ENCODE data around the gene RAB38.

The RAB38 gene

GRCh38 chr11:88139865-88140264, 35.4 kb downstream of the RAB38 start:
- Histone ChIP-seq H3K27me3 (ENCODE audit: insufficient read depth, low read length) (no peaks in the 10 kb centered on the region), H3K9ac (ENCODE audit: low read depth, low read length) (no peak overlapping the region)
- WGBS = 0% methylated on average over 1 of the region's 1 CpG

DNA sequence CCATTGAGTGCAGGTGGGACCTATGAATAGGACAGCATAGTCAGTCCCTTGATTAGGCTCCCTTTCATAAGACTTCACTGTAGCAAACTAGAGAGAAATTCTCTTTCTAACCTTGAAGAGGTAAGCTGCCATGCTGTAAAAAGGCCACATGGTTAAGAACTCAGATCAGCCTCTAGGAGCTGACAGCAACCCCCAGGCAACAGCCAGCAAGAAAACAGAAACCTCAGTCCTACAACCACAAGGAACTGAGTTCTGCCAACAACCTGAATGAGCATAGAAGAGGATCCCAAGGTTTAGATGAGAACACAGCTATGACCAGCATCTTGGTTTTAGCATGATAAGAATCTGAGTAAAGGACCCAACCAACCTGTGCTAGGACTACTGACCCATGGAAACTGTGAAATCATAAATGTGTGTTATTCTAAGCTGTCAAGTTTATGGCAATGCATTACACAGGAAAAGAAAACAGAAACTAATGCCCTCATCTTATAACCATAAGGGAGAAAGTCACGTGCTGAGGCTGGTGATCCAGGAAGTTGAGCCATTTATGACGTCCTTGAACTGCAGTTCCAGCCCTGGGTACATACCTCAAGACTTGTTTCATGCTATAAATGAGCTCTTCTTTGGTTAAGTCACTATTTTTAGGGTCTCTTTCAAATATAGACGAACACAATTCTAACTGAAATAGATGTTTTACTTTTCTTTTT, 43.3 kb downstream of the RAB38 start:
- no peaks in the 10 kb centered on the region for H3K9me3 ChIP-seq (ENCODE audit: insufficient read depth, low read depth, low read length)
- H3K36me3 ChIP-seq (ENCODE audit: insufficient read depth, low read length) = no peaks in the 10 kb centered on the region
- no peak overlapping the region for H3K27ac ChIP-seq (ENCODE audit: low read depth, low read length)
- H3K27me3 ChIP-seq (ENCODE audit: insufficient read depth, low read length) = no peaks in the 10 kb centered on the region
- H3K4me1 ChIP-seq (ENCODE audit: insufficient read depth, low read length) = no peaks in the 10 kb centered on the region
- H3K4me3 ChIP-seq (ENCODE audit: low read length) = no peak overlapping the region
- H3K9ac ChIP-seq (ENCODE audit: low read depth, low read length) = no peak overlapping the region
- 88% methylated on average over 3 of the region's 3 CpGs for WGBS

More at GRCh38 chr11:88139865-88140264, 35.4 kb downstream of the RAB38 start:
- Histone ChIP-seq H3K27ac (ENCODE audit: low read depth, low read length) (no peak overlapping the region), H3K4me3 (ENCODE audit: low read length) (no peak overlapping the region), H3K9me3 (ENCODE audit: insufficient read depth, low read depth, low read length) (no peaks in the 10 kb centered on the region), H3K36me3 (ENCODE audit: insufficient read depth, low read length) (no peaks in the 10 kb centered on the region), H3K4me1 (ENCODE audit: insufficient read depth, low read length) (0 out of 2 replicates have a peak, but pooled peaks cover 8% of the 10 kb centered on the region)

DNA sequence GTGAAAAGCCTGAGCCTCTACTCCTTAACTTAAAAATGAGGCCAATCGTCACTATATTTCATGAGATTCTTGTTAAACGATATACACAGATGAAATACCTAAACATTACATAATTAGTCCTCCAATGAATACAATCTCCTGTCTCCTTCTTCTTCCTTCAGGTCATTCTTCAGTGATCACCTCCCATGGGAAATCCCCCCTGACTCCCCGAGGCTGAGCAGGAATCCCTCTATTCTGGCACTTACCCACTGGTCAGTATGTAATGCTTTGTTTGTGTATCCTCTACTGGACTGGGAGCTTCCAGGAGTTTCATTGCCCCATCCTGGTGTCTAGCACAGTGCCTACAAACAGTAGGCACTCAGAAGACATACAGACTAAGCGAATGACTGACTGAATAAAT, 52.3 kb downstream of the RAB38 start:
- 96% methylated on average over 4 of the region's 4 CpGs for WGBS
- Histone ChIP-seq H3K9ac (ENCODE audit: low read depth, low read length) (no peak overlapping the region), H3K9me3 (ENCODE audit: insufficient read depth, low read depth, low read length) (no peaks in the 10 kb centered on the region), H3K4me3 (ENCODE audit: low read length) (no peak overlapping the region), H3K36me3 (ENCODE audit: insufficient read depth, low read length) (no peaks in the 10 kb centered on the region), H3K27ac (ENCODE audit: low read depth, low read length) (no peak overlapping the region), H3K4me1 (ENCODE audit: insufficient read depth, low read length) (no peaks in the 10 kb centered on the region), H3K27me3 (ENCODE audit: insufficient read depth, low read length) (no peaks in the 10 kb centered on the region)

- peaks cover 14% of the 10 kb centered on the region; the same call in 1 of the 2 replicates for H3K4me1 ChIP-seq (ENCODE audit: insufficient read depth, low read length)
- no peaks in the 10 kb centered on the region for H3K9me3 ChIP-seq (ENCODE audit: insufficient read depth, low read depth, low read length)
- H3K4me3 ChIP-seq (ENCODE audit: low read length) = no peak overlapping the region
- H3K9ac ChIP-seq (ENCODE audit: low read depth, low read length) = no peak overlapping the region
- no peak overlapping the region for H3K27ac ChIP-seq (ENCODE audit: low read depth, low read length)
- 89% methylated on average over 2 of the region's 2 CpGs for WGBS
- no peaks in the 10 kb centered on the region for H3K36me3 ChIP-seq (ENCODE audit: insufficient read depth, low read length)
- no peaks in the 10 kb centered on the region for H3K27me3 ChIP-seq (ENCODE audit: insufficient read depth, low read length)
Measured at GRCh38 chr11:88119561-88119960, 55.7 kb downstream of the RAB38 start.

GRCh38 chr11:88117281-88117858, 57.9 kb downstream of the RAB38 start:
- Histone ChIP-seq H3K36me3 (ENCODE audit: insufficient read depth, low read length) (no peaks in the 10 kb centered on the region; the same call in 1 of the 2 replicates), H3K9ac (ENCODE audit: low read depth, low read length) (no peak overlapping the region), H3K9me3 (ENCODE audit: insufficient read depth, low read depth, low read length) (no peaks in the 10 kb centered on the region), H3K27ac (ENCODE audit: low read depth, low read length) (no peak overlapping the region), H3K4me1 (ENCODE audit: insufficient read depth, low read length) (peaks cover 14% of the 10 kb centered on the region; the same call in 1 of the 2 replicates), H3K27me3 (ENCODE audit: insufficient read depth, low read length) (no peaks in the 10 kb centered on the region), H3K4me3 (ENCODE audit: low read length) (no peak overlapping the region)
- WGBS = 92% methylated on average over 1 of the region's 1 CpG

GRCh38 chr11:88115828-88116755, 59.2 kb downstream of the RAB38 start:
- Histone ChIP-seq H3K27me3 (ENCODE audit: insufficient read depth, low read length) (no peaks in the 10 kb centered on the region), H3K36me3 (ENCODE audit: insufficient read depth, low read length) (no peaks in the 10 kb centered on the region; the same call in 1 of the 2 replicates), H3K9me3 (ENCODE audit: insufficient read depth, low read depth, low read length) (no peaks in the 10 kb centered on the region), H3K27ac (ENCODE audit: low read depth, low read length) (no peak overlapping the region), H3K4me1 (ENCODE audit: insufficient read depth, low read length) (peaks cover 14% of the 10 kb centered on the region; the same call in 1 of the 2 replicates), H3K9ac (ENCODE audit: low read depth, low read length) (no peak overlapping the region), H3K4me3 (ENCODE audit: low read length) (no peak overlapping the region)
- 84% methylated on average over 5 of the region's 6 CpGs for WGBS

DNA sequence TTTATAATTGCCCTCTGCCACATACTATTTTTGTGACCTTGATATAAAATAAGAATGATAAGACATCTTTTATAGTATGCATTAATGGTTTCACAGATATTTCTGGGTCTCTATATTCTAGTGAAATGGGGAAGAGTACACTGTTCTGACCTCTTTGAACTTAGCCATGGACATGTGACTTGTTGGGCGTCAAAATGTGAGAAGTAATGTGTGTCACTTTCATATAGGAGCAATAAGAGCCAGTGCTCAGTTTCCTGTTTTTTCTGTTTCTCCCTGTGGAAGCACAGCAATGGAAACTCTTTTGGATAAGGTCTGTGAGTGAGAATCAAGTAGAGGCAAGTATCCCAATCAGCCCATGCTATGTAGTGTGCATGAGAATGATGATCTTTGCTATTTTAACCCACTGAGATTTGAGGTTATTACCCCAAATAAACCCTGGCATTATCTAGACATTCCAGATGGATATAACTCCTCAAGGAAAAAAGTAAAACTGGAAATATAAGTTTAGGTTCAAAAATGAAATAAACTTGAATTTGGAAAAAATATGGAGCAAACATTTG, 60.7 kb downstream of the RAB38 start:
- no peaks in the 10 kb centered on the region for H3K9me3 ChIP-seq (ENCODE audit: insufficient read depth, low read depth, low read length)
- no peak overlapping the region for H3K27ac ChIP-seq (ENCODE audit: low read depth, low read length)
- H3K4me1 ChIP-seq (ENCODE audit: insufficient read depth, low read length) = peaks cover 14% of the 10 kb centered on the region; the same call in 1 of the 2 replicates
- WGBS = 90% methylated on average over 1 of the region's 1 CpG
- H3K36me3 ChIP-seq (ENCODE audit: insufficient read depth, low read length) = no peaks in the 10 kb centered on the region; the same call in 1 of the 2 replicates
- no peak overlapping the region for H3K9ac ChIP-seq (ENCODE audit: low read depth, low read length)
- no peak overlapping the region for H3K4me3 ChIP-seq (ENCODE audit: low read length)
- H3K27me3 ChIP-seq (ENCODE audit: insufficient read depth, low read length) = no peaks in the 10 kb centered on the region

- Histone ChIP-seq H3K4me3 (ENCODE audit: low read length) (no peak overlapping the region), H3K9ac (ENCODE audit: low read depth, low read length) (no peak overlapping the region), H3K9me3 (ENCODE audit: insufficient read depth, low read depth, low read length) (no peaks in the 10 kb centered on the region; the same call in 1 of the 2 replicates), H3K27ac (ENCODE audit: low read depth, low read length) (no peak overlapping the region), H3K4me1 (ENCODE audit: insufficient read depth, low read length) (peaks cover 5% of the 10 kb centered on the region), H3K27me3 (ENCODE audit: insufficient read depth, low read length) (no peaks in the 10 kb centered on the region), H3K36me3 (ENCODE audit: insufficient read depth, low read length) (no peaks in the 10 kb centered on the region)
- WGBS = 96% methylated on average over 5 of the region's 5 CpGs
Measured at GRCh38 chr11:88106666-88107065, 68.6 kb downstream of the RAB38 start.

DNA sequence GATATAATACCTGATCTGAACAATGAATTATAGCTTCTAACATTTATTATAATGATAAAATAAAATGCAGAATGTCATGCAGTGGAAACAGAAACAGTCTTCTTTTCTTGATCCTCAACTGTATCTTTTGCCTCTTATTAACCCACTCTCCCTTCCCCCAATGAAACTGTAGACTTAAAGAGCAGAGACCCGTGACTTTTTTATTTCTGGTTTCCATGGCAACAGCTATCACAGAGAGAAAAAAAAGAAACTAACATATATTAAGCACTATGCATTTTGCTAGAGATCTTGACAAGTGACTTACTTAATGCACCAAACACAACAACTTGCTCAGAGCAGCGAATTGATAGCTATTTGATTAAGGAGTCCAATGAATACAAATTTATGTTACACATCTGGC, 69.3 kb downstream of the RAB38 start:
- WGBS = 97% methylated on average over 2 of the region's 2 CpGs
- Histone ChIP-seq H3K4me3 (ENCODE audit: low read length) (no peak overlapping the region), H3K27ac (ENCODE audit: low read depth, low read length) (no peak overlapping the region), H3K9ac (ENCODE audit: low read depth, low read length) (no peak overlapping the region), H3K9me3 (ENCODE audit: insufficient read depth, low read depth, low read length) (no peaks in the 10 kb centered on the region; the same call in 1 of the 2 replicates), H3K4me1 (ENCODE audit: insufficient read depth, low read length) (peaks cover 5% of the 10 kb centered on the region), H3K36me3 (ENCODE audit: insufficient read depth, low read length) (no peaks in the 10 kb centered on the region), H3K27me3 (ENCODE audit: insufficient read depth, low read length) (no peaks in the 10 kb centered on the region)

DNA sequence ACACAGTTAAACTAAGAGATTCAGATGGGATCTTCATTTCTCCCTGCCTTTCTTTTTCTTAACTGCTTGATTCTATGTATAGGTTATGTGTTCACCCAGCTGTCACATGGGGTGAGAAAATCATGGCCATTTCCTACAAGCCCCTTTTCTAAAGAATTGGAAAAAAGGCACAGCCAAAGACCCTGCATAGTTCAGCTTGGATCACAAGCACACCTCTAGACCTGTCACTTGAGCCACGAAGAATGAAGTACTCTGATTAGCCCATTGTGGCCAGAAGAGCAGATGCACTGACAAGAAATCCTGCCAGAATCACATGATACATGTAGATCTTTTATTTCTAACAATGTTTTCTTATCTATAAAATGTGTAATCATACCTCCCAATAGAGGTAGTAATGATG, 69.7 kb downstream of the RAB38 start:
- WGBS = 84% methylated on average over 1 of the region's 1 CpG
- no peaks in the 10 kb centered on the region; the same call in 1 of the 2 replicates for H3K9me3 ChIP-seq (ENCODE audit: insufficient read depth, low read depth, low read length)

More for the DNA sequence above, 69.7 kb downstream of the RAB38 start:
- Histone ChIP-seq H3K27ac (ENCODE audit: low read depth, low read length) (no peak overlapping the region), H3K9ac (ENCODE audit: low read depth, low read length) (no peak overlapping the region), H3K36me3 (ENCODE audit: insufficient read depth, low read length) (no peaks in the 10 kb centered on the region), H3K4me1 (ENCODE audit: insufficient read depth, low read length) (peaks cover 5% of the 10 kb centered on the region), H3K27me3 (ENCODE audit: insufficient read depth, low read length) (no peaks in the 10 kb centered on the region), H3K4me3 (ENCODE audit: low read length) (no peak overlapping the region)

Measured in HUES64 (cell line).